DMS 273 (cell line): Measurements from ENCODE around the gene ATP9B.

Source experiments
- DNase-seq: peaks from one replicate; lab custom pipeline; 2025; ENCODE audit not compliant: unreplicated experiment; lab: John Stamatoyannopoulos, UW

ATP9B gene

GRCh38 chr18:79393635-79394533, 324.7 kb downstream of the ATP9B start:
- peak; percentile 89 for DNase-seq

- peak; percentile 69 for DNase-seq
Measured at GRCh38 chr18:79394534-79395307, 325.5 kb downstream of the ATP9B start.

GRCh38 chr18:79395308-79395640, 326.1 kb downstream of the ATP9B start:
- no peak for DNase-seq

- DNase-seq, result peak; percentile 81
Measured at GRCh38 chr18:79395761-79396404, 326.7 kb downstream of the ATP9B start, which contains the start of gene NFATC1. Gene NFATC1 (plus strand): TSS chr18:79395930. CDS start chr18:79396225, 295 bp downstream.

GRCh38 chr18:79396431-79397246, 327.4 kb downstream of the ATP9B start:
- DNase-seq, result peak; percentile 77

GRCh38 chr18:79397247-79397829, 328.1 kb downstream of the ATP9B start:
- DNase-seq, result no peak

GRCh38 chr18:79397830-79398761, 328.9 kb downstream of the ATP9B start:
- no peak for DNase-seq

- no peak for DNase-seq
Measured at GRCh38 chr18:79399275-79400081, 330.3 kb downstream of the ATP9B start.

GRCh38 chr18:79400091-79400590, 330.9 kb downstream of the ATP9B start:
- DNase-seq, result peak; percentile 46

- no peak for DNase-seq
Measured at GRCh38 chr18:79400591-79401381, 331.6 kb downstream of the ATP9B start.

GRCh38 chr18:79401494-79402208, 332.5 kb downstream of the ATP9B start:
- DNase-seq, result no peak

GRCh38 chr18:79402209-79402576, 333.0 kb downstream of the ATP9B start:
- no peak for DNase-seq

- peak; percentile 55 for DNase-seq
Measured at GRCh38 chr18:79402977-79403722, 334.0 kb downstream of the ATP9B start.

GRCh38 chr18:79403723-79404566, 334.8 kb downstream of the ATP9B start:
- DNase-seq, result no peak

GRCh38 chr18:79404567-79404910, 335.3 kb downstream of the ATP9B start:
- no peak for DNase-seq
